Measurements from ENCODE around the gene ATP13A3. TPM values are rescaled to one million over a fixed set of nuclear protein-coding genes. Genes with fewer than 3 reads are reported as not detected.
"Not testable (repeated sequence)": the region's sequence is repeated elsewhere in the genome, so short reads cannot be mapped to it uniquely, and the experiment has no call there.

ATP13A3 gene
- total RNA-seq, 1 donor from 2014 or later, result 57.7 TPM

- Histone ChIP-seq H3K4me1 (peaks cover 53% of the 10 kb centered on the region), H3K27ac (peak overlapping the region; percentile 84), H3K27me3 (no peaks in the 10 kb centered on the region), H3K9me3 (no peaks in the 10 kb centered on the region), H3K4me3 (peak overlapping the region; percentile 59 to 83), H3K36me3 (no peaks in the 10 kb centered on the region)
- DNase-seq (ENCODE audit: extremely low spot score in 2 of 2), result no peak
- intact Hi-C loops (cut with DNase I), result loop anchor here (5.0 kb wide), 1 partner anchor 96 kb away; no protein-coding TSS in a partner anchor
- peak in 1 of 3 experiments; percentile 18 for TF ChIP-seq CTCF (IDR thresholded peaks at IDR 0.05)
- peak in 1 of 2 donors; percentile 4 for TF ChIP-seq POLR2A (IDR thresholded peaks at IDR 0.05)
- TF ChIP-seq POLR2AphosphoS5 (IDR thresholded peaks at IDR 0.05; ENCODE audit: insufficient read depth in 1 of 2, low read depth in 1 of 2), result no peak
Measured at GRCh38 chr3:194485881-194486539, 792 bp downstream of the ATP13A3 start.

GRCh38 chr3:194485468-194485880, 1.3 kb downstream of the ATP13A3 start:
- H3K36me3 ChIP-seq, result no peaks in the 10 kb centered on the region
- TF ChIP-seq POLR2AphosphoS5 (IDR thresholded peaks at IDR 0.05; ENCODE audit: insufficient read depth in 1 of 2, low read depth in 1 of 2) (no peak), CTCF (IDR thresholded peaks at IDR 0.05) (no peak)
- DNase-seq (ENCODE audit: extremely low spot score in 2 of 2), result no peak
- intact Hi-C loops (cut with DNase I), result loop anchor here (5.0 kb wide), 1 partner anchor 97 kb away; no protein-coding TSS in a partner anchor
- H3K4me3 ChIP-seq, result peak overlapping the region; percentile 59 to 83
- H3K9me3 ChIP-seq, result no peaks in the 10 kb centered on the region
- H3K4me1 ChIP-seq, result peaks cover 56% of the 10 kb centered on the region
- peak overlapping the region; percentile 84 for H3K27ac ChIP-seq
- no peaks in the 10 kb centered on the region for H3K27me3 ChIP-seq

- no peak overlapping the region for H3K4me3 ChIP-seq
- TF ChIP-seq POLR2A (IDR thresholded peaks at IDR 0.05), result no peak
- TF ChIP-seq POLR2AphosphoS5 (IDR thresholded peaks at IDR 0.05; ENCODE audit: insufficient read depth in 1 of 2, low read depth in 1 of 2), result no peak
- no peak for TF ChIP-seq CTCF (IDR thresholded peaks at IDR 0.05)
- peaks cover 56% of the 10 kb centered on the region for H3K4me1 ChIP-seq
- intact Hi-C loops (cut with DNase I), result loop anchor here (5.0 kb wide), 1 partner anchor 98 kb away; no protein-coding TSS in a partner anchor
- DNase-seq (ENCODE audit: extremely low spot score in 2 of 2), result no peak
- H3K9me3 ChIP-seq, result no peaks in the 10 kb centered on the region
- H3K27me3 ChIP-seq, result no peaks in the 10 kb centered on the region
- no peak overlapping the region for H3K27ac ChIP-seq
- H3K36me3 ChIP-seq, result no peaks in the 10 kb centered on the region
Measured at GRCh38 chr3:194484614-194485013, 2.2 kb downstream of the ATP13A3 start.

GRCh38 chr3:194483850-194484249, 3.0 kb downstream of the ATP13A3 start:
- intact Hi-C loops (cut with DNase I), result no loop called here
- Histone ChIP-seq H3K27me3 (no peaks in the 10 kb centered on the region), H3K4me3 (no peak overlapping the region), H3K27ac (no peak overlapping the region), H3K36me3 (no peaks in the 10 kb centered on the region), H3K4me1 (peaks cover 48% of the 10 kb centered on the region), H3K9me3 (no peaks in the 10 kb centered on the region)
- no peak for DNase-seq (ENCODE audit: extremely low spot score in 2 of 2)
- no peak for TF ChIP-seq POLR2AphosphoS5 (IDR thresholded peaks at IDR 0.05; ENCODE audit: insufficient read depth in 1 of 2, low read depth in 1 of 2)
- TF ChIP-seq POLR2A (IDR thresholded peaks at IDR 0.05), result no peak
- no peak for TF ChIP-seq CTCF (IDR thresholded peaks at IDR 0.05)

- DNase-seq (ENCODE audit: extremely low spot score in 2 of 2); H3K27me3 ChIP-seq; H3K9me3 ChIP-seq; intact Hi-C loops (cut with DNase I); H3K27ac ChIP-seq; H3K36me3 ChIP-seq; H3K4me3 ChIP-seq: not testable (repeated sequence)
- peaks cover 39% of the 10 kb centered on the region for H3K4me1 ChIP-seq
Measured at GRCh38 chr3:194482830-194483229, 4.0 kb downstream of the ATP13A3 start.

All from vagina (tissue), 2 donors.